Pericardium fibroblast (primary cell): Measurements from ENCODE around the gene RBFOX1. TPM values are rescaled to one million over a fixed set of nuclear protein-coding genes. Genes with fewer than 3 reads are reported as not detected.

Experiments
- total RNA-seq: library from RNA; depleted of rRNA; stranded (reverse); fragments of >200 nt; gene quantifications from 2 replicates; pipeline ENCODE4 v1.2.3, GENCODE V29; 2015

The RBFOX1 gene
- total RNA-seq, result 0.43 TPM in 1 of 2 replicates, not detected in the other

DNA sequence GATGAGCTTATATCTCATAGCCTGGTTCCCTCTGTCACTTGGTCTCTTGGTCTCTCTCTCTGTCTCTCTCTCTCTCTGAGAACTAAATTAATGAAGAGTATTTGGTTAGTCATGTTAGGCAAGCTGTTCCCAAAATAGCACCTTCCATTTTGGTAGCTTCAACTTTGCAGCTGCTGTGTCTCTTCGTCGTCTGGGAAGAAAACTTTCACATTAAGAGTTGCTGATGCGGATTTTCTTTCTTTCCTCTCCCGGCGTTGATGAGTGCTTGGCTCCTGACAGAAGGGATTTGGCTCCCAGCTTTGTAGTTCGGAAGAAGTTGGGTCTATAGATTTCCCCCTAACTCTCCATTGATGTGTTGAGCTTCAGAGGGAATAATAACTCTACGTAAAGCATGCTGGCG lies at the start of gene RBFOX1:
RBFOX1 (plus strand) TSS at position 235 of the 400 bp plus-strand sequence.

